HepG2 (cell line): Measurements from ENCODE around the gene AP2A2. TPM values are rescaled to one million over a fixed set of nuclear protein-coding genes. Genes with fewer than 3 reads are reported as not detected.

Experiments
- ATAC-seq: fragments of 200-7000 bp; cut with Tn5 transposase; 3 replicates; pipeline ENCODE4 v1.9.1; 2020; ENCODE audit warnings: mild to moderate bottlenecking, moderate library complexity
- BruUV-seq: library from RNA; stranded (reverse); fragments of 400-500 nt; replicated peaks from 2 replicates; lab custom pipeline; 2021; lab: Mats Ljungman, UMichigan
- CTCF ChIA-PET: fragments of 300-600 bp; formaldehyde crosslinking; extraction: SDS; loops from one replicate; lab custom pipeline; 2021; ENCODE audit warnings: low total read pairs, inconsistent platforms, low intra/inter-chr PET ratio; lab: Yijun Ruan, JAX
- POLR2A ChIA-PET: fragments of 350-600 bp; sonication (Branson Sonifier 250); formaldehyde crosslinking; loops from one replicate; lab custom pipeline; 2020; ENCODE audit warnings: antibody characterized with exemption, inconsistent platforms; lab: Yijun Ruan, JAX
- DNase-seq: peaks from one replicate; pipeline ENCODE4 v3.0.0-alpha.2; 2015; ENCODE audit warnings: low spot score
- FAIRE-seq: peaks from 3 replicates; lab custom pipeline; 2011; peaks lifted over from hg19 to GRCh38; lab: Jason Lieb, UNC
- H2AFZ ChIP-seq: one replicate; pipeline ENCODE4 v1.6.1; 2011; ENCODE audit warnings: low read length, inconsistent platforms
- H3K27ac ChIP-seq: fragments of 300-600 bp; 3 replicates; pipeline ENCODE4 v1.8.0; 2011; ENCODE audit warnings: mixed run types, mild to moderate bottlenecking, mixed read lengths, low read length, inconsistent platforms; ENCODE audit not compliant: insufficient read depth; ENCODE audit errors: extremely low read length
- H3K27me3 ChIP-seq, 2 experiments: fragments of 200-600 bp in 1 of 2; 2 replicates in 1 of 2; 3 replicates in 1 of 2; pipeline versions ENCODE4 v1.6.0 to v1.8.0; 2011; ENCODE audit warnings: low read length in 2 of 2, mild to moderate bottlenecking in 2 of 2, moderate library complexity in 2 of 2, inconsistent platforms in 1 of 2; ENCODE audit not compliant: insufficient read depth in 2 of 2, control insufficient read depth in 1 of 2
- H3K36me3 ChIP-seq, 2 experiments: fragments of 200-600 bp in 1 of 2; replicated peaks in 1 of 2; 2 replicates in 1 of 2; 3 replicates in 1 of 2; pipeline versions ENCODE4 v1.5.1 to v1.8.0; 2011; ENCODE audit warnings: low read length in 2 of 2, inconsistent platforms in 1 of 2; ENCODE audit not compliant: insufficient read depth in 2 of 2, control insufficient read depth in 1 of 2
- H3K4me1 ChIP-seq: 2 replicates; pipeline ENCODE4 v1.5.1; 2012; ENCODE audit warnings: low read length, inconsistent platforms; ENCODE audit not compliant: insufficient read depth
- H3K4me2 ChIP-seq: 2 replicates; pipeline ENCODE4 v1.6.0; 2011; ENCODE audit warnings: low read depth, low read length, inconsistent platforms
- H3K4me3 ChIP-seq, 3 experiments: fragments of 200-600 bp in 1 of 3; sonication (generic), shearing (Covaris generic) in 1 of 3; replicated peaks in 1 of 3; 2 replicates each; pipeline ENCODE4 v1.5.1; 2011 to 2016; ENCODE audit warnings: low read length in 3 of 3, inconsistent platforms in 2 of 3, low read depth in 2 of 3, mild to moderate bottlenecking in 2 of 3, control low read depth in 1 of 3, mixed read lengths in 1 of 3; ENCODE audit not compliant: insufficient read depth in 1 of 3
- H3K79me2 ChIP-seq: one replicate; pipeline ENCODE4 v1.6.1; 2011; ENCODE audit warnings: low read length, inconsistent platforms; ENCODE audit not compliant: insufficient read depth
- H3K9ac ChIP-seq: 2 replicates; pipeline ENCODE4 v1.6.0; 2011; ENCODE audit warnings: mild to moderate bottlenecking, low read depth, low read length, inconsistent platforms; ENCODE audit not compliant: insufficient read depth
- H3K9me3 ChIP-seq: 2 replicates; pipeline ENCODE4 v1.5.1; 2012; ENCODE audit warnings: mild to moderate bottlenecking, low read length
- H4K20me1 ChIP-seq: 2 replicates; pipeline ENCODE4 v1.6.0; 2011; ENCODE audit warnings: inconsistent platforms, mild to moderate bottlenecking, low read length, moderate library complexity; ENCODE audit not compliant: insufficient read depth
- CBFB ChIP-seq: sonication (generic); formaldehyde crosslinking; IDR thresholded peaks from 2 replicates; pipeline ENCODE4 v1.4.0; 2020; ENCODE audit warnings: missing genetic modification reagents
- EP300 ChIP-seq, 3 experiments: sonication (generic) in 1 of 3; formaldehyde crosslinking in 1 of 3; IDR thresholded peaks; 2 replicates each; pipeline versions ENCODE4 v1.5.1 to v1.6.1; 2011 to 2020; ENCODE audit warnings: low read depth in 2 of 3, low read length in 2 of 3, borderline replicate concordance in 1 of 3, improper control_type of control experiment in 1 of 3, mild to moderate bottlenecking in 1 of 3, missing genetic modification reagents in 1 of 3, moderate library complexity in 1 of 3
- GATA4 ChIP-seq: sonication (generic); IDR thresholded peaks from 2 replicates; pipeline ENCODE4 v1.6.1; 2016; ENCODE audit warnings: antibody characterized with exemption, low read depth, borderline replicate concordance
- GTF2F1 ChIP-seq: fragments of 150-350 bp; IDR thresholded peaks from 2 replicates; pipeline ENCODE4 v1.6.1; 2014; ENCODE audit warnings: low read length
- HOXA5 ChIP-seq: sonication (generic); formaldehyde crosslinking; IDR thresholded peaks from 2 replicates; pipeline ENCODE4 v1.4.0; 2020; ENCODE audit warnings: missing genetic modification reagents
- IKZF4 ChIP-seq: sonication (generic); formaldehyde crosslinking; IDR thresholded peaks from 2 replicates; pipeline ENCODE4 v1.5.1; 2020; ENCODE audit warnings: borderline replicate concordance, mild to moderate bottlenecking, low read depth, missing genetic modification reagents; ENCODE audit errors: not compliant biosample characterization
- KDM4B ChIP-seq: sonication (generic); formaldehyde crosslinking; IDR thresholded peaks from 2 replicates; pipeline ENCODE4 v1.4.0; 2020; ENCODE audit warnings: missing genetic modification reagents
- NFYB ChIP-seq: sonication (generic); formaldehyde crosslinking; IDR thresholded peaks from 2 replicates; pipeline ENCODE4 v1.4.0; 2020; ENCODE audit warnings: missing genetic modification reagents
- NFYC ChIP-seq: IDR thresholded peaks from 2 replicates; pipeline ENCODE4 v1.6.1; 2016; ENCODE audit warnings: missing genetic modification reagents, missing compliant biosample characterization
- NPAS2 ChIP-seq: sonication (generic); formaldehyde crosslinking; IDR thresholded peaks from 2 replicates; pipeline ENCODE4 v1.8.0; 2022; ENCODE audit warnings: mild to moderate bottlenecking, missing genetic modification reagents, borderline replicate concordance
- ONECUT2 ChIP-seq: sonication (generic); formaldehyde crosslinking; IDR thresholded peaks from 2 replicates; pipeline ENCODE4 v1.4.0; 2020; ENCODE audit warnings: missing genetic modification reagents
- RBFOX2 ChIP-seq: fragments of 200-400 bp; formaldehyde crosslinking; IDR thresholded peaks from 2 replicates; pipeline ENCODE4 v1.6.1; 2017; ENCODE audit warnings: low read depth, mild to moderate bottlenecking, low read length
- SOX5 ChIP-seq: IDR thresholded peaks from 2 replicates; pipeline ENCODE4 v1.6.1; 2016; ENCODE audit warnings: borderline replicate concordance
- ZNF30 ChIP-seq: sonication (generic); formaldehyde crosslinking; IDR thresholded peaks from 2 replicates; pipeline ENCODE4 v1.5.0; 2020; ENCODE audit warnings: mild to moderate bottlenecking, missing genetic modification reagents
- ZNF317 ChIP-seq: sonication (generic); formaldehyde crosslinking; IDR thresholded peaks from 2 replicates; pipeline ENCODE4 v1.5.0; 2020; ENCODE audit warnings: mild to moderate bottlenecking, missing genetic modification reagents
- ZNF326 ChIP-seq: sonication (generic); formaldehyde crosslinking; IDR thresholded peaks from 2 replicates; pipeline ENCODE4 v1.4.0; 2020; ENCODE audit warnings: missing genetic modification reagents, borderline replicate concordance
- ZNF431 ChIP-seq: sonication (generic); formaldehyde crosslinking; IDR thresholded peaks from 2 replicates; pipeline ENCODE4 v1.9.0; 2022; ENCODE audit warnings: missing genetic modification reagents, low read depth, mild to moderate bottlenecking, borderline replicate concordance
- ZNF556 ChIP-seq: sonication (generic); formaldehyde crosslinking; IDR thresholded peaks from 2 replicates; pipeline ENCODE4 v1.4.0; 2020; ENCODE audit warnings: mild to moderate bottlenecking, missing genetic modification reagents, borderline replicate concordance
- ZNF605 ChIP-seq: sonication (generic); formaldehyde crosslinking; IDR thresholded peaks from 2 replicates; pipeline ENCODE4 v1.8.0; 2022; ENCODE audit warnings: mild to moderate bottlenecking, missing genetic modification reagents
- ZNF674 ChIP-seq: sonication (generic); formaldehyde crosslinking; IDR thresholded peaks from 2 replicates; pipeline ENCODE4 v1.5.0; 2020; ENCODE audit warnings: low read depth, mild to moderate bottlenecking, missing genetic modification reagents
- WGBS: methylation state at CpG from one replicate; pipeline ENCODE4 v1.1.6; 2017; ENCODE audit warnings: low lambda C conversion rate; 5-methylcytosine and 5-hydroxymethylcytosine counted together
- in situ Hi-C: cut with HindIII; loops from 2 replicates; pipeline ENCODE4 v1.10.0; 2017; ENCODE audit warnings: low pct_unique_long_range_greater_than_20kb; ENCODE audit not compliant: extremely low pct_ligation_motif_present
- intact Hi-C: fragments of 100-400 bp; cut with micrococcal nuclease; formaldehyde crosslinking; loops from one replicate; pipeline ENCODE4 v1.10.0; 2022; ENCODE audit not compliant: unreplicated experiment
- polyA plus RNA-seq, 8 experiments: library from polyadenylated mRNA; depleted of rRNA in 3 of 8; stranded (reverse) in 7 of 8; unstranded in 1 of 8; fragments of >200 nt; fragmentation: Illumina TruSeq in 4 of 8; extraction: Trizol in 4 of 8; gene quantifications; 2 replicates each; pipeline versions ENCODE4 v1.2.1 to v1.2.3, GENCODE V29; 2011 to 2016; ENCODE audit warnings: low read depth in 4 of 8, missing spikeins in 1 of 8, mixed read lengths in 1 of 8; ENCODE audit not compliant: insufficient read depth in 1 of 8
- total RNA-seq, 5 experiments: library from RNA; depleted of rRNA; stranded (reverse); fragments of >200 nt; fragmentation: Illumina TruSeq; extraction: Trizol; gene quantifications; 2 replicates each; pipeline ENCODE4 v1.2.3, GENCODE V29; 2016; ENCODE audit warnings: low read depth in 1 of 5
- TF ChIP-seq, protein P1 (sequence below): sonication (generic); formaldehyde crosslinking; IDR thresholded peaks from 2 replicates; pipeline ENCODE4 v1.5.1; 2020; ENCODE audit warnings: mild to moderate bottlenecking, missing genetic modification reagents, borderline replicate concordance
- TF ChIP-seq, protein P2 (sequence below): sonication (generic); formaldehyde crosslinking; IDR thresholded peaks from 2 replicates; pipeline ENCODE4 v1.9.0; 2021; ENCODE audit warnings: missing genetic modification reagents, borderline replicate concordance

Gene AP2A2
- total and polyA plus RNA-seq, 2 of the 13 experiments (the other 11 are each of a cell fraction or from before 2014, with no cell fraction given), result 25.7 to 75.7 TPM

DNA sequence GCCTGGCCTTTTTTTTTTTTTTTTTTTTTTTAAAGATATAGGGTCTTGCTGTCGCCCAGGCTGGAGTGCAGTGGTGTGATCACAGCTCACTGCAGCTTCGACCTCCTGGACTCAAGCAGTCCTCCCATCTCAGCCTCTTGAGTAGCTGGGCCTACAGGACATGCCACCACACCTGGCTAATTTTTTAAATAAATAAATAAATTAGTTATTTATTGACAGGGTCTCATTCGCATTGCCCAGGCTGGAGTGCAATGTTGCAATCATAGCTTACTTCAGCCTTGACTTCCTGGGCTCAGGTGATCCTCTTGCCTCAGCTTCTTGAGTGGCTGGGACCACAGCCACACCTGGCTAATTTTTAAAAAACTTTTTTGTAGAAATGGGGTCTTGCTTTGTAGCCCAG lies 10.5 kb downstream of the AP2A2 start (continued):
- no peak for TF ChIP-seq ONECUT2 (CRISPR knock-in tag)
- 0 out of 4 replicates have a peak, but pooled peaks of 1 of the 2 experiments have one; percentile 10 for TF ChIP-seq EP300 (IDR thresholded peaks at IDR 0.05; ENCODE audit: low read depth in 2 of 2, low read length in 2 of 2)
- no peak for TF ChIP-seq EP300 (CRISPR knock-in tag; IDR thresholded peaks at IDR 0.05; ENCODE audit: borderline replicate concordance)
- no peak for TF ChIP-seq ZNF317 (CRISPR knock-in tag)
- no peak for TF ChIP-seq IKZF4 (CRISPR knock-in tag)
- TF ChIP-seq ZNF326, result no peak
- no peak for TF ChIP-seq RBFOX2
- no peak for TF ChIP-seq HOXA5
- no peak for TF ChIP-seq SOX5 (CRISPR knock-in tag)
- no peak for TF ChIP-seq KDM4B (CRISPR knock-in tag)

- ATAC-seq (peak; percentile 29), FAIRE-seq (no peak), DNase-seq (no peak)
- Histone ChIP-seq H3K9ac (no peak overlapping the region), H3K4me2 (no peak overlapping the region), H3K9me3 (no peaks in the 10 kb centered on the region), H3K36me3 (peaks cover 0 to 14% of the 10 kb centered on the region in 2 experiments; a peak in 4 of 5 replicates), H4K20me1 (peaks cover 25% of the 10 kb centered on the region; the same call in 1 of the 2 replicates), H3K27me3 (no peaks in the 10 kb centered on the region), H2AFZ (no peak overlapping the region), H3K4me3 (no peak overlapping the region), H3K27ac (peak overlapping the region; percentile 60), H3K4me1 (peaks cover 91% of the 10 kb centered on the region), H3K79me2 (peaks cover 83% of the 10 kb centered on the region)
- WGBS, result 77% methylated on average over 7 of the region's 10 CpGs
- intact Hi-C loops, result loop anchor here (2.0 kb wide), 1 partner anchor 15 kb away; no protein-coding TSS in a partner anchor
- BruUV-seq, result no TSS peak
- in situ Hi-C loops, result no loop called here
- ChIA-PET POLR2A (interaction anchor here (1.1 kb wide), 1 partner anchor 15 kb away, joined by 3 read pairs; no protein-coding TSS in a partner anchor), CTCF (no interaction called here)
- TF ChIP-seq NFYB (CRISPR knock-in tag), result no peak
- TF ChIP-seq, protein P1, sequence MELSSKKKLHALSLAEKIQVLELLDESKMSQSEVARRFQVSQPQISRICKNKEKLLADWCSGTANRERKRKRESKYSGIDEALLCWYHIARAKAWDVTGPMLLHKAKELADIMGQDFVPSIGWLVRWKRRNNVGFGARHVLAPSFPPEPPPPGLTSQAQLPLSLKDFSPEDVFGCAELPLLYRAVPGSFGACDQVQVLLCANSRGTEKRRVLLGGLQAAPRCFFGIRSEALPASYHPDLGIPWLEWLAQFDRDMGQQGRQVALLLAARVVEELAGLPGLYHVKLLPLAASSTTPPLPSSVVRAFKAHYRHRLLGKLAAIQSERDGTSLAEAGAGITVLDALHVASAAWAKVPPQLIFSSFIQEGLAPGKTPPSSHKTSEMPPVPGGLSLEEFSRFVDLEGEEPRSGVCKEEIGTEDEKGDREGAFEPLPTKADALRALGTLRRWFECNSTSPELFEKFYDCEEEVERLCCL (CRISPR knock-in tag), result no peak
- TF ChIP-seq GTF2F1, result no peak
- no peak for TF ChIP-seq ZNF674 (CRISPR knock-in tag)
- TF ChIP-seq NFYC (CRISPR knock-in tag), result no peak
- TF ChIP-seq ZNF556 (CRISPR knock-in tag), result no peak
- no peak for TF ChIP-seq GATA4
- TF ChIP-seq ZNF30, result no peak
- no peak for TF ChIP-seq ZNF605 (CRISPR knock-in tag)
- TF ChIP-seq, protein P2, sequence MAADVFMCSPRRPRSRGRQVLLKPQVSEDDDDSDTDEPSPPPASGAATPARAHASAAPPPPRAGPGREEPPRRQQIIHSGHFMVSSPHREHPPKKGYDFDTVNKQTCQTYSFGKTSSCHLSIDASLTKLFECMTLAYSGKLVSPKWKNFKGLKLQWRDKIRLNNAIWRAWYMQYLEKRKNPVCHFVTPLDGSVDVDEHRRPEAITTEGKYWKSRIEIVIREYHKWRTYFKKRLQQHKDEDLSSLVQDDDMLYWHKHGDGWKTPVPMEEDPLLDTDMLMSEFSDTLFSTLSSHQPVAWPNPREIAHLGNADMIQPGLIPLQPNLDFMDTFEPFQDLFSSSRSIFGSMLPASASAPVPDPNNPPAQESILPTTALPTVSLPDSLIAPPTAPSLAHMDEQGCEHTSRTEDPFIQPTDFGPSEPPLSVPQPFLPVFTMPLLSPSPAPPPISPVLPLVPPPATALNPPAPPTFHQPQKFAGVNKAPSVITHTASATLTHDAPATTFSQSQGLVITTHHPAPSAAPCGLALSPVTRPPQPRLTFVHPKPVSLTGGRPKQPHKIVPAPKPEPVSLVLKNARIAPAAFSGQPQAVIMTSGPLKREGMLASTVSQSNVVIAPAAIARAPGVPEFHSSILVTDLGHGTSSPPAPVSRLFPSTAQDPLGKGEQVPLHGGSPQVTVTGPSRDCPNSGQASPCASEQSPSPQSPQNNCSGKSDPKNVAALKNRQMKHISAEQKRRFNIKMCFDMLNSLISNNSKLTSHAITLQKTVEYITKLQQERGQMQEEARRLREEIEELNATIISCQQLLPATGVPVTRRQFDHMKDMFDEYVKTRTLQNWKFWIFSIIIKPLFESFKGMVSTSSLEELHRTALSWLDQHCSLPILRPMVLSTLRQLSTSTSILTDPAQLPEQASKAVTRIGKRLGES (CRISPR knock-in tag), result no peak
- TF ChIP-seq NPAS2 (CRISPR knock-in tag), result no peak
- TF ChIP-seq ZNF431 (CRISPR knock-in tag), result no peak
- TF ChIP-seq CBFB (CRISPR knock-in tag), result no peak
These were observed 12.2 kb downstream of the AP2A2 start for GRCh38 chr11:937841-938261.
